IPS-15b (cell line): ENCODE results near the gene ARL17A.
"Not testable (repeated sequence)": the region's sequence is repeated elsewhere in the genome, so short reads cannot be mapped to it uniquely, and the experiment has no call there.

Source experiments
- H3K27me3 ChIP-seq: one replicate; pipeline ENCODE4 v1.6.1; 2013; ENCODE audit warnings: low read length; ENCODE audit not compliant: control insufficient read depth, insufficient read depth
- H3K36me3 ChIP-seq: one replicate; pipeline ENCODE4 v1.6.1; 2013; ENCODE audit warnings: low read length; ENCODE audit not compliant: control insufficient read depth, insufficient read depth
- H3K4me1 ChIP-seq: one replicate; pipeline ENCODE4 v1.6.1; 2013; ENCODE audit warnings: mild to moderate bottlenecking, low read length; ENCODE audit not compliant: control insufficient read depth, insufficient read depth
- H3K4me3 ChIP-seq: one replicate; pipeline ENCODE4 v1.5.1; 2013; ENCODE audit warnings: low read depth, low read length
- H3K9ac ChIP-seq: one replicate; pipeline ENCODE4 v1.6.1; 2013; ENCODE audit warnings: low read depth, mild to moderate bottlenecking, low read length
- H3K9me3 ChIP-seq: one replicate; pipeline ENCODE4 v1.6.1; 2013; ENCODE audit warnings: mild to moderate bottlenecking, low read length; ENCODE audit not compliant: control insufficient read depth, insufficient read depth

Gene ARL17A

DNA sequence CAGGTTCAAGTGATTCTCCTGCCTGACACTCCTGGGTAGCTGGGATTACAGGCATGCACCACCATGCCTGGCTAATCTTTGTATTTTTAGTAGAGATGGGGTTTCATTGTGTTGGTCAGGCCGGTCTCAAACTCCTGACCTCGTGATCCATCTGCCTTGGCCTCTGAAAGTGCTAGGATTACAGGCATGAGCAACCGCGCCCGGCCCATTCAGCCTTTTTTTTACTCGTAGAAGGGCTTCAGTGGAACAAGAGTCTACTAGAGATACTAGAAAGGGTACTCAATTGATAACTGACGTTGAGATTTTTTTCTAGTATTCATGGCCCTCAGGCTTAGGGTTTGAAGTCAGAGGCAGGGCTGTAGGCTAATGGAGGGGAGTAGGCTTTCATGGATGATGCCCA, 73.6 kb downstream of the ARL17A start:
- H3K4me3 ChIP-seq, H3K27me3 ChIP-seq, H3K9ac ChIP-seq, H3K9me3 ChIP-seq, H3K36me3 ChIP-seq, H3K4me1 ChIP-seq: not testable (repeated sequence)

DNA sequence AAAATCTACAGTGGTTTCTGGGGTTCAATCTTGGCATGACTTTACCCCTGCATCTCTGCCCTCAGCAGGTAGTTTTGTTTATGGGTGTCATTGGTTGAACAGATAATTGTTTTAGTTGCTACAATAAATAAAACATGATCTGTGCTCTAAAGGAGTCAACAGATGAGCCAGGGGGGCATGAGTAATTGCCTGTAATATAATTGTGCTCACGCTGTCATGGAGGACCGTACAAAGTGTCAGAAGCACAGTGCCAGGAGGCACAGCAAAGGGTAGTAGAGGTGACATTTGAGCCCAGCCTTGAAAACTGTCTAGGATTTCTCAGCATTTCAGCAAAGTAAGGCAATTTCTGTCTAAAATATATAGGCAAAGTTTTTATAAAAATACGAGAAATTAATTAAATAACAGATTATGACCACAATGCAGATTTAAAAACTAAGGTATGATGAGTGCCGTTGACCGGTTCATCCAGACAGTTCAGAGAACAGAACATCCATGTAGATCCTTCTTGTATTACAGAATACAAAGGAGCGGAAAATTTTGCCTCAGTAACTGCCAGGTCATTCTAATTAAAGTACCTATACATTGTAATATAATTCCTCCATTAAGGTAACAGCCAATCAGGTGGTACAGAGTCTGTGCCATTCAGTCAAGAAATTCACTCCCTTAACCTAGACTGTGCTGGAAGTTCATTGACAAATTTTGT, 79.9 kb downstream of the ARL17A start:
- not testable (repeated sequence) for H3K4me3 ChIP-seq, H3K36me3 ChIP-seq, H3K4me1 ChIP-seq, H3K27me3 ChIP-seq, H3K9me3 ChIP-seq, H3K9ac ChIP-seq

- H3K36me3 ChIP-seq, H3K9me3 ChIP-seq, H3K27me3 ChIP-seq, H3K4me1 ChIP-seq, H3K9ac ChIP-seq, H3K4me3 ChIP-seq: not testable (repeated sequence)
Observed at GRCh38 chr17:46492021-46492420, 87.5 kb downstream of the ARL17A start.

GRCh38 chr17:46481310-46481709, 98.2 kb downstream of the ARL17A start:
- H3K36me3 ChIP-seq, H3K27me3 ChIP-seq, H3K9ac ChIP-seq, H3K9me3 ChIP-seq, H3K4me3 ChIP-seq, H3K4me1 ChIP-seq: not testable (repeated sequence)

GRCh38 chr17:46478823-46479222, 100.7 kb downstream of the ARL17A start:
- not testable (repeated sequence) for H3K4me3 ChIP-seq, H3K9ac ChIP-seq, H3K36me3 ChIP-seq, H3K4me1 ChIP-seq, H3K27me3 ChIP-seq, H3K9me3 ChIP-seq

DNA sequence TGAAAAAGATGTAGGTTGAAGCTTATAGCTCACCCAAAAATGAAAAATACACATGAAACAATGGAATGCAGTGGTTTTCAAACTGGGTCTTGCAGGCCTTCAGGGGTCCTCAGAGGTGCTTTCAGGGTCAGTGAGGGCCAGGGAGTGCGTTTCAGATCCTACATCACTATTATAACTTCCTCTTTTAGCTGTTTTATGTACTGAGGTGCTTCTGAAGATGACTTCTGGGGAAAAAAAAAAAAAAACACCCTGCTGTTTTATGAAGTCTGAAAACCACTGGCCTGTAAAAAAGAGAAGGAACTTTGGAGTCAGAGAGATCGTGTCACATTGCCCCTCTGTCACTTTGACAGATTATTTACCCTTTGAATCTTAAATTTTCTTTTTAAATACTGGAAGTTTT, 103.9 kb downstream of the ARL17A start:
- H3K9me3 ChIP-seq, H3K4me1 ChIP-seq, H3K27me3 ChIP-seq, H3K9ac ChIP-seq, H3K36me3 ChIP-seq, H3K4me3 ChIP-seq: not testable (repeated sequence)

GRCh38 chr17:46474489-46474888, 105.0 kb downstream of the ARL17A start:
- H3K4me1 ChIP-seq, H3K27me3 ChIP-seq, H3K9ac ChIP-seq, H3K36me3 ChIP-seq, H3K4me3 ChIP-seq, H3K9me3 ChIP-seq: not testable (repeated sequence)

DNA sequence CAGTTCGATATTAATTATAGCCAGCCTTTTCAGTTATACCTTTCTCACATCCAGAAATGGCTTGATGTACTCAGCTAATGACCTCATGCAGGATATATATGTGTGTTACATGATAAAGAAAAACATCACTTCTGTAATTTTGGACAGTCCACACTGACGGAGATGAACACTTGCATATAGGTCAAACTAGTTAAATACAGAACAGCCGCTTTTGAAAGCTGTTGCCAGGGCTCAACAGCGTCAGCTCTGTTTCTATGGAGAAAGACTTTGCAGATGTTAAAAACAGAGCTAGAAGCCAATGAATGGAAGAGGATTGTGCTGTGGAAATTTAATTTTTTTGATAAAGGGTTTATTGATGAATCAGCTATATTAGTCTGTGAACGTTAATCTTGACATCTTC, 111.9 kb downstream of the ARL17A start:
- H3K27me3 ChIP-seq, H3K36me3 ChIP-seq, H3K4me1 ChIP-seq, H3K9ac ChIP-seq, H3K9me3 ChIP-seq, H3K4me3 ChIP-seq: not testable (repeated sequence)
